Measurements from ENCODE around the gene MED12L. TPM values are rescaled to one million over a fixed set of nuclear protein-coding genes. Genes with fewer than 3 reads are reported as not detected.

MED12L gene
- total RNA-seq, 1 experiment from 2014 or later: 3.0 TPM

DNA sequence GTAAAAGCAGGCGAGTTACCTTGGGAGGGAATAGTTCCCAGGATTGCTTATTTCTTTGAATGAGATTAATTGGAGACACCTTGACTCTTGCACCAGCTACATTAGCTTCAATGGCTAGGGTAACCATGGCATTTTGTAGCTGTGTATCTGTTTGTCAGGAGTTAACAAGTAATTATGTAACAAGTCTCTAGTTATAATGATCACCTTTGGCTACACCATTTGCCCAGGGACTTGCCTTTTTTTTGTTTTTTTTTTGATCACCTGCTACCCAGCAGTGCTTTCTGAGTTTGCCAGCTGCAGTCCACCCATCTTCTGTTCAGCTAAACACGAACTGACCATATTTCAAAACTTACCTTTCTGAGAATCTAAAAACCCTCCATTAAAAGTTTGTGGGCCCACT, 2.2 kb downstream of the MED12L start:
- ChIA-PET POLR2A (ENCODE audit: unreplicated experiment) (no interaction called here), CTCF (interaction anchor here (0.7 kb wide), 1 partner anchor 22 kb away, joined by 4 read pairs; no protein-coding TSS in a partner anchor)
- Histone ChIP-seq H3K27me3 (ENCODE audit: insufficient read depth, low read depth) (no peaks in the 10 kb centered on the region), H3K36me3 (ENCODE audit: low read depth) (no peaks in the 10 kb centered on the region), H3K4me1 (replicated peaks; ENCODE audit: insufficient read depth) (no peaks in the 10 kb centered on the region), H4K20me1 (ENCODE audit: insufficient read depth) (no peaks in the 10 kb centered on the region), H3K27ac (no peak overlapping the region), H3F3A (ENCODE audit: insufficient read depth, low read depth) (no peaks in the 10 kb centered on the region), H3K9me2 (ENCODE audit: insufficient read depth) (no peaks in the 10 kb centered on the region), H3K9me3 (ENCODE audit: insufficient read depth, low read depth) (no peaks in the 10 kb centered on the region), H3K79me2 (ENCODE audit: low read depth) (no peaks in the 10 kb centered on the region), H2AFZ (no peak overlapping the region), H3K4me2 (no peak overlapping the region), H3K4me3 (no peak overlapping the region)
- DNase-seq: no peak
- no peak for TF ChIP-seq EZH2 (IDR thresholded peaks at IDR 0.05; ENCODE audit: low read depth)
- TF ChIP-seq, protein P1, sequence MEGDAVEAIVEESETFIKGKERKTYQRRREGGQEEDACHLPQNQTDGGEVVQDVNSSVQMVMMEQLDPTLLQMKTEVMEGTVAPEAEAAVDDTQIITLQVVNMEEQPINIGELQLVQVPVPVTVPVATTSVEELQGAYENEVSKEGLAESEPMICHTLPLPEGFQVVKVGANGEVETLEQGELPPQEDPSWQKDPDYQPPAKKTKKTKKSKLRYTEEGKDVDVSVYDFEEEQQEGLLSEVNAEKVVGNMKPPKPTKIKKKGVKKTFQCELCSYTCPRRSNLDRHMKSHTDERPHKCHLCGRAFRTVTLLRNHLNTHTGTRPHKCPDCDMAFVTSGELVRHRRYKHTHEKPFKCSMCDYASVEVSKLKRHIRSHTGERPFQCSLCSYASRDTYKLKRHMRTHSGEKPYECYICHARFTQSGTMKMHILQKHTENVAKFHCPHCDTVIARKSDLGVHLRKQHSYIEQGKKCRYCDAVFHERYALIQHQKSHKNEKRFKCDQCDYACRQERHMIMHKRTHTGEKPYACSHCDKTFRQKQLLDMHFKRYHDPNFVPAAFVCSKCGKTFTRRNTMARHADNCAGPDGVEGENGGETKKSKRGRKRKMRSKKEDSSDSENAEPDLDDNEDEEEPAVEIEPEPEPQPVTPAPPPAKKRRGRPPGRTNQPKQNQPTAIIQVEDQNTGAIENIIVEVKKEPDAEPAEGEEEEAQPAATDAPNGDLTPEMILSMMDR (conservative IDR thresholded peaks at IDR 0.05): no peak
- no TSS peak for BruUV-seq (replicated peaks)
- intact Hi-C loops (cut with micrococcal nuclease; ENCODE audit: unreplicated experiment): loop anchor here (10.0 kb wide), 1 partner anchor 323 kb away; the partner anchor contains the start of gene SIAH2

DNA sequence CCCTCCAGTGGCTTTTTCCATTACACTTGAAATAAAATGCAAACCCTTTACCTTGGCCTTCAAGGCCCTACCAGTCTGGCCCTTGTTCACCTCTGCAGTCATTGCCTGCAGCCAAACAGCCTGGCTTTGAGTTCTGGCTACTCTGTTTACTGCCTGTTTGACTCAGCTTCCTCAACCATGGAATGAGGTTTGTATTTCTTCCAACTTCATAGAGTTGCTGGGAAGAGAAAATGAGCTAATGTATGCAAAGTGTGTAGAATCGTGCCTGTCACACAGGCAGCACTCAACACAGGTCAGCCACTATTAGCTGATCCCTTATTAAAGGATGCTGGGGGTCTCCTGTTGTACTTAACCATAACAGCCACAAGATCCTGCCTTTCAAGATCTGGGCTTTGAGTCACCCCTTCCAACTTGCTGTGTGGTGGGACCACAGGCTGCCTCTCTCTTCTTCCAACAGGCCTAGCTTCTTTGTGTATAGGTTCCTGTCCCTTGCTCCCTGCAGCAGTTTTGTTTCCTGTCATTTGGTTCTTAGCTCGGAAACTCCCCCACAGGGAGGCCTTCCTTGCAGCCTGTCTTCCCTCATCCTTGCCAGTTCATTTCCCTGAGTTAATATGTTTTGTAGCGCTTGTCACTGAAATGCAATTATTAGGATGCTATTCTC, 6.4 kb downstream of the MED12L start:
- no peak overlapping the region for H3K4me2 ChIP-seq
- H3K9me3 ChIP-seq (ENCODE audit: insufficient read depth, low read depth): no peaks in the 10 kb centered on the region
- H4K20me1 ChIP-seq (ENCODE audit: insufficient read depth): no peaks in the 10 kb centered on the region
- no peaks in the 10 kb centered on the region for H3K4me1 ChIP-seq (replicated peaks; ENCODE audit: insufficient read depth)
- H3K36me3 ChIP-seq (ENCODE audit: low read depth): no peaks in the 10 kb centered on the region
- no peak overlapping the region for H2AFZ ChIP-seq
- H3K27ac ChIP-seq: no peak overlapping the region
- BruUV-seq (replicated peaks): no TSS peak
- no peaks in the 10 kb centered on the region for H3K79me2 ChIP-seq (ENCODE audit: low read depth)
- no peak for TF ChIP-seq EZH2 (IDR thresholded peaks at IDR 0.05; ENCODE audit: low read depth)
- TF ChIP-seq, protein P1 (conservative IDR thresholded peaks at IDR 0.05): no peak
- H3K4me3 ChIP-seq: no peak overlapping the region
- POLR2A ChIA-PET (ENCODE audit: unreplicated experiment): no interaction called here
- intact Hi-C loops (cut with micrococcal nuclease; ENCODE audit: unreplicated experiment): no loop called here
- H3F3A ChIP-seq (ENCODE audit: insufficient read depth, low read depth): no peaks in the 10 kb centered on the region
- no peaks in the 10 kb centered on the region for H3K9me2 ChIP-seq (ENCODE audit: insufficient read depth)
- no peaks in the 10 kb centered on the region for H3K27me3 ChIP-seq (ENCODE audit: insufficient read depth, low read depth)
- CTCF ChIA-PET: no interaction called here
- no peak for DNase-seq

DNA sequence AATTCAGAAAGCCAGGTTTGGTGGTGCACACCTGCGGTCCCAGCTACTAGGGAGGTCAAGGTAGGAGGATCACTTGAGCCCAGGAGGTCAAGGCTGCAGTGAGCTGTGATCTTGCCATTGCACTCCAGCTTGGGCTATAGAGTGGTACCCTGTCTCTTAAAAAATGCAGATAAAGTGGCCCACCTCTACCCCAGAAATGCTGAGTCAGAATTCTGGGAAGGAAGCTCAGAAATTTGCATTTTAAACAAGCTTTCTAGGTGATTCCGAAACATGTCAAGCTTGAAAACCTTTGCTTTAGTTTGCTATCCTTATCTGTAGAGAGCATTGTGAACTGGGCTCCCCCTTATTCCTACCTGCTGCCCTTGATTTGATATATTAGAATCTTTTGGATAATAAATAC, 7.7 kb downstream of the MED12L start:
- no peaks in the 10 kb centered on the region for H3K9me3 ChIP-seq (ENCODE audit: insufficient read depth, low read depth)
- no peaks in the 10 kb centered on the region for H3K36me3 ChIP-seq (ENCODE audit: low read depth)
- H4K20me1 ChIP-seq (ENCODE audit: insufficient read depth): no peaks in the 10 kb centered on the region
- no peaks in the 10 kb centered on the region for H3K27me3 ChIP-seq (ENCODE audit: insufficient read depth, low read depth)
- H3K4me1 ChIP-seq (replicated peaks; ENCODE audit: insufficient read depth): no peaks in the 10 kb centered on the region
- TF ChIP-seq EZH2 (IDR thresholded peaks at IDR 0.05; ENCODE audit: low read depth): no peak
- TF ChIP-seq, protein P1 (conservative IDR thresholded peaks at IDR 0.05): no peak
- no peak overlapping the region for H3K4me3 ChIP-seq
- no peak overlapping the region for H3K27ac ChIP-seq
- ChIA-PET CTCF (interaction anchor here (0.6 kb wide), 1 partner anchor 49 kb away, joined by 6 read pairs; no protein-coding TSS in a partner anchor), POLR2A (ENCODE audit: unreplicated experiment) (interaction anchor here (0.6 kb wide), 1 partner anchor 1307 kb away, joined by 6 read pairs; no protein-coding TSS in a partner anchor)
- DNase-seq: no peak
- H2AFZ ChIP-seq: no peak overlapping the region
- no TSS peak for BruUV-seq (replicated peaks)
- H3K79me2 ChIP-seq (ENCODE audit: low read depth): no peaks in the 10 kb centered on the region
- intact Hi-C loops (cut with micrococcal nuclease; ENCODE audit: unreplicated experiment): no loop called here
- H3F3A ChIP-seq (ENCODE audit: insufficient read depth, low read depth): no peaks in the 10 kb centered on the region
- 0 out of 2 replicates have a peak, but pooled peaks cover 2% of the 10 kb centered on the region for H3K9me2 ChIP-seq (ENCODE audit: insufficient read depth)
- H3K4me2 ChIP-seq: no peak overlapping the region
